Femur (tissue), 1 donor: ENCODE data around the gene SFSWAP.

ENCODE experiments used
- DNase-seq: peaks from one replicate; pipeline ENCODE4 v3.0.0-alpha.2; 2017

The SFSWAP gene

GRCh38 chr12:131824450-131824849 lies 113.6 kb downstream of the SFSWAP start:
- DNase-seq: no peak

DNA sequence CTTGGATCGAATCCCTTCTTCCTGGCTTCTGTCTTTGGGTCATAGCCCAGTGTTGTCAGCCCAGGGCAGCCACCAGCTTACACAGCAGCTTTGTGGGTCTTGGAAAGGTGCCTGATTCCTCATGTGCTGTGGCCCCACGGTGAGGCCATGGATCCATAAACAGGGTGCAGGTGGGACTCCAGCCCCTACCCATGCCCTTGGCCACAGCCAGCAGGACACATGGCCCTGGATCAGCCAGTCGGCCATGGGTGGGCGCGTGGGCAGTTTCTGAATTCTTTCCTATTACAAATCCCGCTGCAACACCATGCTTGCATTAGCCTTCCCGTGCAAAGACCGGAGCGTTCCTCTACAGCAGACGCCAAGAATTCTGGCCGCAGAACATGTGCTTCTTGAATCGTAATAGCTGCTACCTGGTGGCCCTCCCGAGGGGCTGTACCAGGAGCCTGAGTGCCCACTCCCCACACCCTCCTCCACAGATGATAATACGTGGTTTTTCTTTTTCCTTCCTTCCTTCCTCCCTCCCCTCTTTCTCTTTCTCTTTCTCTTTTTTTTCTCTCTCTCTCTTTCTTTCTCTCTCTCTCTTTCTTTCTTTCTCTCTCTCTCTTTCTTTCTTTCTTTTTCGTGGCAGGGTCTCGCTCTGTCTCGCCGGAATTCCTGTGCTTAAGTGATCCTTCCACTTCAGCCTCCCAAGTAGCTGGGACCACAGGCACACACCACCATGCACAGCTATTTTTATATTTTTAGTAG lies 114.4 kb downstream of the SFSWAP start:
- no peak for DNase-seq

DNA sequence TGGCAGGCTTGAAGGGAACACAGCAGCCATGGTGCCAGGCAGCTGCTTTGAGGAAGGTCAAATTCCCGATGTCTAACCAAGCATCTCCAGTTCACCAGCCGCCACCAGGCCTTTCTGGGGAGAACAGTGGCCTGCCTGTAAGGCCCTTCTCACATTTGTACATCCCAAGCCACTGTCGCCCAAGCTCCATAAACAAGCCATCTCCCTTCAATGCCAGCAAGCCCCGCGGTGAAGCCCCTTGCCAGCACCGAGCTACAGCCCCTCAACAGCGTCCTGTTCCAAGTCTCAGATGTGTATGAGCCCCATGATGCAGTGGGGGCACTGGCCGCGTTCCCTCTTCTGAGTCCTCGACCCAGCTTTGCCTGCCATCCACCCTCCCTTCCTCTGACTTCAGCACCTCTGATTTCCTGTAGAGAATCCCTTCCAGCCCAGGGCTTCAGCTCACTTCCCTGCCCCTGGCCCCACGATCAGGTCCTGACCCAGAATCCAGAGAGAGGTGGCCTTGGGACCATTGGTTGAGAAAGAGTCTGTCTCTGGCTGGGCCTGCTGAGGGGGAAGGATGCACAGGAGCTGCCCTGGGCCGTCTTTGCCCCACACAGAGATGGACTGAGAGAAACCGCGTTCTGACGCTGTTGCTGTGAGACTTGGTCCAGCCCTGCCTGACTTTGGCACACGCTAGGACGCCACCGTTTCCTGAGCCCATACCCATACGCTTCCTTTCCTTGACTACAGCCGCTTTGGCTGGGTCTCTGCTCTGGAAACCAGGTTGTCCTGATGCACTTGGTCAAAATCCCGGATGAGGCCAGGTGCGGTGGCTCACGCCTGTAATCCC lies 115.4 kb downstream of the SFSWAP start:
- DNase-seq: no peak

- DNase-seq: peak; percentile 67
Measured at GRCh38 chr12:131827961-131828534, 117.2 kb downstream of the SFSWAP start, which contains the start of gene MMP17. MMP17 (plus strand) TSS chr12:131828393; CDS start chr12:131828495, 102 bp downstream.

DNA sequence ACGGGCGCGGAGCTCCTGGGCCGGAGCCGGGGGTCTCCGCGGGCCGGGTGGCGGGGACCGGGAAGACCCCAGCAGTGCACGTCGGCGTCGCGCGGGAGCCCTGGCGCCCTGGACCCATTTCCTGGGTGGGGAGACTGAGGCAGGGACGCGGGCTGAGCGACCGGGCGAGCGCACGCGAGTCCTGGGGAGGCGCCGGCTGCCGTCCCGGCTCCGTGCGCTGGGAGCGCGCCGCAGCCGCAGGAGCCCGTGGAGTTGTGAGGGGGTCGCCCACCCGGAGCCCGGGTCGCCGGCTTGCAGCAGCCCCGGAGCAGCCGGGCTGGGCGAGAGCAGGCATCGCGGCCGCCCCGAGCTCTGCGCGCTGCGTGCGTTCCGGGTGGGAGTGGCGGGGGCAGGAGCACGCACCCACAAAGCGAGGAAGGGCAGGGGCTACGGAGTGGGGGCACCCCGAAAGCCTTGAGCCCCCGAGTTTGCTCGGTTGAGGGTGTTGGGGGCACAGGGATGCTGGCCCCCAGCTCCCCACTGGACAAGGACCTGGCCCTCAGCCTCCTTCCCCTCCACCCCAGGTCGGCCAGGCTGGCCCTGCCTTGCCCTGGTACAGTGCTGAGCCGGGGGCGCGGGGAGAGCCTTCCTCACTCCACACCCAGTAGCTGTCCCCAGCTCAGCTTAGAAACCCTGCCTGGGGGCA lies 117.9 kb downstream of the SFSWAP start:
- no peak for DNase-seq

GRCh38 chr12:131829356-131829747 lies 118.5 kb downstream of the SFSWAP start:
- DNase-seq: no peak

- peak; percentile 43 for DNase-seq
Measured at GRCh38 chr12:131829791-131830334, 119.0 kb downstream of the SFSWAP start.

GRCh38 chr12:131830335-131830913 lies 119.5 kb downstream of the SFSWAP start:
- DNase-seq: peak; percentile 84

DNA sequence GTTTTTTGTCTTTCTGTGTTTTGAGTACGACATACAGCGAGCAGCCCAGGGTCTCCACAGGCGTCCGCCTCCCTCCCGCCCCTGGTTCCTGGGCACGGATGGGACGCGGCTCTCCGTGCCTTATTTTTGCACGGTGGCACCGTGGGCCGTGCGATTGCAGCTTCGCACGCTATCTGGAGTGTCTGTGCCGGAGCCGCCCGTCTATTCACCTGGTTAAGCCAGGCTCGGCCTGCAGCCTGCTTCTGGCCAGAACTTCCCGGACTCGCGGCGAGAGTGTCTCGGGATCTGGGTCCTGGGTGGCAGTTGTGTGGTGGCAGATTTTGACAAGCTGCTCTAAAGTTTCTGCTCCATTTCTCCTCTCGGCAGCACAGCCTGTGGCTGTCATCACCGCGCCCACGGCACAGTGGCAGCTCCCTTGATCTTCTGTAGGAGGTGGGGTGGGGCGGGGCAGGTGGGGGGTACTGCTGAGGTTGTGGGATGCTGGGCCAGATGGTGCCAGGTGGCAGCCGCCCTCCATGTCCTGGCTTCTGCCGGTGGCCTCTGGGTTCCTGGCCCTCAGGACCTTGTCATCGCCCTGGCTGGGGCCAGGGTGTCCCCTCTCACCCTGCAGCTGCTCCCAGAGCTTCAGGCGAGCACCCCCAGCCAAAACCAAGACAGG lies 120.2 kb downstream of the SFSWAP start:
- DNase-seq: peak; percentile 32

DNA sequence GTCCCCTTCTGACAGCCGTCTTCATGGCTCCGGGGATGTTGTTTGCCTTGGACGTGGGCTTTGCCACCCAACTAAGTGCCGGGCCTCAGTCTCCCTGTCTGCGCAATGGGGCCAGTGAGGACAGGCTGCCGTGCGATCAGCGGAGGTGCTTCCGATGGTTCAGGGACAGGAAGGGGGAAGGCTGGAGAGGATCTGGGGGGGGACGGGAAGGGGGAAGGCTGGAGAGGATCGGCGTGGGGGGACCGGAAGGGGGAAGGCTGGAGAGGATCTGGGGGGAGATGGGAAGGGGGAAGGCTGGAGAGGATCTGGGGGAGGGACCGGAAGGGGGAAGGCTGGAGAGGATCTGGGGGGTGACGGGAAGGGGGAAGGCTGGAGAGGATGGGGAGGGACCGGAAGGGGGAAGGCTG lies 120.7 kb downstream of the SFSWAP start:
- DNase-seq: peak; percentile 87

DNA sequence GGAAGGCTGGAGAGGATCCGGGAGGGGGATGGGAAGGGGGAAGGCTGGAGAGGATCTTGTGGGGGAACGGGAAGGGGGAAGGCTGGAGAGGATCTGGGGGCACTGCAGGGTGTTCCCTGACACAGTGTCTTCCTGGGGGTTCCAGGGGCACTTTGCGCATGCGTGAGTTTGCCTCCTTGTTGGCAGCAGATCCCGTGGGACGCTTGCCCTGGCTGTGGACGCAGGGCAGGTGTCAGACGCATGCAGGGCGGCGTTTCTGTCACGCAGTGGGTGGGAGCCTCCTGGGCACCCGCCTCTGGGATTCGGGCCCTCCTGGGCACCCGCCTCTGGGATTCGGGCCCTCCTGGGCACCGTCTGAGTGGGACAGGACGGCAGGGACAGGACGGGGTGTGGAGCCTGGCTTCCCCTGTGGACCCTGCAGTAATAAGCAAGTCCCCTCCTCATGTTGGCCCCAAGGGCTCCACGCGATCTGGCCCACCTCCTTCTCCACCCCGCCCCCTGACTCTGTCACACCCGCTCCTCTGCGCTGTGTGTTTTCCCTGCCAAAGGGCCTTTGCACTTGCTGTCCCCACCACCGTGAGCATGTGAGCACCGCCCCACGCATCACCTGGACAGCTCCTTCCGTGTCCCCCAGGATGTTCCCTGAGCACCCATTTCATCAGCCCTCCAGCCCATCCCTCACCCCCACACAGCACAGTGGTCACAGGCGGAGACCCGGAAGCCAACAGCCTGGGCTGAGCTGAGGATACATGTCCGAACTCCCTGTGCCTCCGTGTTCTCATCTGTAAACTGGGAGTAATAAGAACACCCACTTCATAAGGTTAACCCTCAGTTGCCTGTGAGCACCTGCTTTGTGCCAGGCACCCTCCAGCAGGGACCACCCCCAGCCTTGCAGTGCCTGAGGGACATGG lies 121.7 kb downstream of the SFSWAP start:
- DNase-seq: peak; percentile 63

DNA sequence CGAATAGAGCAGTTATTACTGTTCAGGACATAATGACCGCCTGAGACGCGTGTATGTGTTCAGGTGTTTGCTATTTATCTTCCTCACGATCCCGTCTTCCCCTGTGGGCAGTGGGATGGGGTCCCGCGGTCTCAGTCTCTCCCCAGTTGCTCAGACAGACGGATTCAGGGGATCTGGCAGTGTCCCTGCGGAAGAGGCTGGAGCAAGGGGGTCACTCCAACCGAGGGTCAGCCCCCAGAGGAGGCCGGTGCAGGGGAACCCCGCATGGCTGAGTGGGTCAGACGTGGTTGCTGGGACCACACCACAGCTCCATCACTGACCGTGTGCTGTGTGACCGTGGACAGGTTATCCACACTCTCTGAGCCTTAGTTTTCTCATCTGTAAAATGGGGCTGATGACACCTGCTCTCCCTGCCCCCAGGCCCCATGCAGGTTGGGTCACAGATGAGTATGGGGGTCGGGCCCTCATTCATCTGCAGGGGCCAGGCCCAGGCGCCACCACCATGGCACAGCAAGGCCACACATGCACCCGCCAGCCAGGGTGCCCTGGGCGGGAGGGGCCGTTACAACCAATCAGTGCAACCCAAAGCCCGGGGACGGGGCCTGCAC lies 122.5 kb downstream of the SFSWAP start:
- peak; percentile 22 for DNase-seq

DNA sequence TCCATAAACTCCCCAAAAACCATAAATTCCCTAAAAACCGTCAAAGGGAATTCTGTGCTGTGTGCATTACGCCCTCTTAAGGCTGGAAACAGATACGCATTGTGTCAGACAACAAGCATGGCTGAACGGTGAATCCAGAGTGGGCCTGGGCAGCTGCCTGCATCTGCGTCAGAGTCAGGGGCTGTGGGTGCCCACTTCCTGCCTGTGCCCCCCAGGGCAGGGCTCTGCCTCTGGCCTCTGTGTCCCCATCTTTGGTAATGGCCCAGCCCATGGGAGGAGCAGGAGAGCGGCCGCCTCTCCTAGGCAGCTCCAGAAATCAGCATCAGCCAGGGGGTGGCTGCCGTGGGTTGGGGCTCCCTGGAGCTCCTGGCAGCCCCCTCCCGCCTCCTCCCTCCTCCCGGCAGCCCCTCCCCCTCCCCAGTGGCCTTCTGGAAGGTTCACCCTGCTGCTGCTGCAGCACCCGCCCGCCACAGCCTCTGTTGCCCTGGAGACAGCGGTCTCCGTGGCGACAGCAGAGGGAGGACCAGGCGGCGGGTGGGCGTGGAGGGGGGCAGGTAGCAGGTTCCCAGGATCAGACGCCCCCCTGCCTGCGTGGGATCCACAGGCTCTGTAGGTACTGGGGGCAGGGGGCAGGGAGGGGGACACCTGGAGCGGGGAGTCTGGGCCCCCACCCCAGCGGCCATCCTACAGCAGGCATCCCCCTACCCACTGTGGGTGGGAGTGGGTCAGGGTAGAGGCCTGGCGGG lies 123.2 kb downstream of the SFSWAP start:
- DNase-seq: peak; percentile 25

- peak; percentile 25 for DNase-seq
Measured at GRCh38 chr12:131834798-131835615, 124.1 kb downstream of the SFSWAP start.

GRCh38 chr12:131835616-131836171 lies 124.8 kb downstream of the SFSWAP start:
- peak; percentile 11 for DNase-seq

GRCh38 chr12:131836193-131836592 lies 125.3 kb downstream of the SFSWAP start:
- DNase-seq: peak; percentile 31

GRCh38 chr12:131836714-131837397 lies 126.0 kb downstream of the SFSWAP start:
- DNase-seq: peak; percentile 17
